Mammary epithelial cell (primary cell): Measurements from ENCODE around the gene COPA.

ENCODE experiments used
- EZH2 ChIP-seq: IDR thresholded peaks from 2 replicates; pipeline ENCODE4 v1.6.1; 2012; ENCODE audit warnings: low read length, inconsistent platforms, borderline replicate concordance
- TF ChIP-seq, protein P1 (sequence below), 2 donors: IDR thresholded peaks in 1 of 2; conservative IDR thresholded peaks in 1 of 2; 2 replicates each; pipeline ENCODE4 v1.5.1; 2011 to 2012; ENCODE audit warnings: inconsistent platforms in 2 of 2, low read length in 2 of 2, mild to moderate bottlenecking in 2 of 2, control low read depth in 1 of 2, low read depth in 1 of 2; ENCODE audit not compliant: insufficient read depth in 1 of 2; ENCODE audit errors: extremely low read depth in 1 of 2

DNA sequence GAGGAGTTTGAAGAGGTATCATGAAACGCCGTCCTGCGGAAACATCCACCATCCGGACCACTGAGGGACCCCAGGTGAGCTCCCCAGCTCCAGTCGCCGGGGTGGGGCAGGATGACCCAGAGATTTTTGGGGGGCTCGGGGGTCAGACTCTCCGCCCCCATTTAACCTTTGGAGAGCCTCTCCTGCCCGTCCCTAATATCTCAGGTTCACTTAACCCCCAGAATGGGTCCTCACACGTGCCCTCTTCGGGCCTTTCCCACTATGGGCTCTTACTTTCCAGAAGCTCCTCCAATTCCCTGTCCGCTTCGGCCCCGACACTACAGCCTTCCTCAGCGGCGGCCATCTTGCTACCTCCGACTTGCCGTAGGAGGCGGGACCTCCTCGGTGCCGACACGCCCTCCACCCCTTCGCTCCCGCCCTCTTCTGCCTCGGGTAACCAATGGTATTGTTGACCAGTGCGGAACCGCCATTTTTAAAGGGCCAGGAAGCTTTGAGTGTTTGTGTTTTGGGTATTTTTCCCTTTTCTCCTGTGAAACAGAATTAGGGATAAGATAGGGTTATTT is 58.2 kb downstream of the COPA start, which contains the start of gene PEX19:
- TF ChIP-seq, protein P1, sequence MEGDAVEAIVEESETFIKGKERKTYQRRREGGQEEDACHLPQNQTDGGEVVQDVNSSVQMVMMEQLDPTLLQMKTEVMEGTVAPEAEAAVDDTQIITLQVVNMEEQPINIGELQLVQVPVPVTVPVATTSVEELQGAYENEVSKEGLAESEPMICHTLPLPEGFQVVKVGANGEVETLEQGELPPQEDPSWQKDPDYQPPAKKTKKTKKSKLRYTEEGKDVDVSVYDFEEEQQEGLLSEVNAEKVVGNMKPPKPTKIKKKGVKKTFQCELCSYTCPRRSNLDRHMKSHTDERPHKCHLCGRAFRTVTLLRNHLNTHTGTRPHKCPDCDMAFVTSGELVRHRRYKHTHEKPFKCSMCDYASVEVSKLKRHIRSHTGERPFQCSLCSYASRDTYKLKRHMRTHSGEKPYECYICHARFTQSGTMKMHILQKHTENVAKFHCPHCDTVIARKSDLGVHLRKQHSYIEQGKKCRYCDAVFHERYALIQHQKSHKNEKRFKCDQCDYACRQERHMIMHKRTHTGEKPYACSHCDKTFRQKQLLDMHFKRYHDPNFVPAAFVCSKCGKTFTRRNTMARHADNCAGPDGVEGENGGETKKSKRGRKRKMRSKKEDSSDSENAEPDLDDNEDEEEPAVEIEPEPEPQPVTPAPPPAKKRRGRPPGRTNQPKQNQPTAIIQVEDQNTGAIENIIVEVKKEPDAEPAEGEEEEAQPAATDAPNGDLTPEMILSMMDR (conservative IDR thresholded peaks at IDR 0.05 in 1 of 2, IDR thresholded peaks at IDR 0.05 in 1 of 2; ENCODE audit: extremely low read depth in 1 of 2, insufficient read depth in 1 of 2, low read depth in 1 of 2, low read length in 2 of 2), result no peak
- no peak for TF ChIP-seq EZH2
